ENCODE results near the gene GAL3ST2.

DNA sequence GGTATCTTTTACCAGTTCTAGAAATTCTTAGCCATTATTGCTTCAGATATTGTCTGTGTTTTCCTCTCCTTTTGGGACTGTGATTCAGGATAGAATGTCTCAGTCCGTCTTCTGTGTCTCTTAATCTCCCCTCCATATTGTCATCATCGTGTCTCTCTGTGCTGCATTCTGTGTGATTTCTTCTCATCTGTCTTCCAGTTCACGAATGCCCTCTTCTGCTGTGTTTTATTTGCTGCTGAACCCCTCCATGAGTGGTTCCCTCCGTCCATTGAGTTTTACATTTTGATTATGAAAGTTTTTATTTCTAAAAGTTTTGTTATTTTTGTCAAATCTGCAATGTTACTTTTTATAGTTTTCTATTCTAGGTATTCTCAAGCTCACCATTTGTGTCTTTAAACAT is 30.5 kb upstream of the GAL3ST2 start:
- TF ChIP-seq, protein P1, sequence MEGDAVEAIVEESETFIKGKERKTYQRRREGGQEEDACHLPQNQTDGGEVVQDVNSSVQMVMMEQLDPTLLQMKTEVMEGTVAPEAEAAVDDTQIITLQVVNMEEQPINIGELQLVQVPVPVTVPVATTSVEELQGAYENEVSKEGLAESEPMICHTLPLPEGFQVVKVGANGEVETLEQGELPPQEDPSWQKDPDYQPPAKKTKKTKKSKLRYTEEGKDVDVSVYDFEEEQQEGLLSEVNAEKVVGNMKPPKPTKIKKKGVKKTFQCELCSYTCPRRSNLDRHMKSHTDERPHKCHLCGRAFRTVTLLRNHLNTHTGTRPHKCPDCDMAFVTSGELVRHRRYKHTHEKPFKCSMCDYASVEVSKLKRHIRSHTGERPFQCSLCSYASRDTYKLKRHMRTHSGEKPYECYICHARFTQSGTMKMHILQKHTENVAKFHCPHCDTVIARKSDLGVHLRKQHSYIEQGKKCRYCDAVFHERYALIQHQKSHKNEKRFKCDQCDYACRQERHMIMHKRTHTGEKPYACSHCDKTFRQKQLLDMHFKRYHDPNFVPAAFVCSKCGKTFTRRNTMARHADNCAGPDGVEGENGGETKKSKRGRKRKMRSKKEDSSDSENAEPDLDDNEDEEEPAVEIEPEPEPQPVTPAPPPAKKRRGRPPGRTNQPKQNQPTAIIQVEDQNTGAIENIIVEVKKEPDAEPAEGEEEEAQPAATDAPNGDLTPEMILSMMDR (IDR thresholded peaks at IDR 0.05; ENCODE audit: low read length): no peak
- no peak for TF ChIP-seq EZH2phosphoT487 (IDR thresholded peaks at IDR 0.05; ENCODE audit: low read length)
